Glomerular endothelial cell (primary cell): ENCODE results near the gene OR51A7. TPM values are rescaled to one million over a fixed set of nuclear protein-coding genes. Genes with fewer than 3 reads are reported as not detected.
"Not testable (repeated sequence)": the region's sequence is repeated elsewhere in the genome, so short reads cannot be mapped to it uniquely, and the experiment has no call there.

Experiments used
- DNase-seq: peaks from one replicate; pipeline ENCODE4 v3.0.0-alpha.2; 2011; ENCODE audit warnings: low read depth, low spot score; ENCODE audit errors: extremely low read depth
- total RNA-seq: library from RNA; depleted of rRNA; stranded (reverse); fragments of >200 nt; gene quantifications from 2 replicates; pipeline ENCODE4 v1.2.3, GENCODE V29; 2015

OR51A7 gene
- total RNA-seq, 1 donor from 2014 or later: not detected

- DNase-seq: no peak
These were observed 43.9 kb downstream of the OR51A7 start, which contains the start of gene OR51A4 for GRCh38 chr11:4947505-4947904. OR51A4 (minus strand) TSS chr11:4947605; CDS start chr11:4947100, 505 bp downstream.

GRCh38 chr11:4955613-4956012, 52.0 kb downstream of the OR51A7 start, which contains the start of gene OR51A2:
OR51A2 (minus strand) TSS chr11:4955713; CDS start chr11:4955713, 0 bp downstream.
- DNase-seq: not testable (repeated sequence)

GRCh38 chr11:4957396-4957795, 53.8 kb downstream of the OR51A7 start:
- no peak for DNase-seq

Other genes starting within 250 kb of the OR51A7 start
- 0.06 TPM in 1 of 2 replicates, not detected in the other for gene OR51E2, start 205.9 kb upstream of the OR51A7 start, total RNA-seq
- gene MMP26, start 199.0 kb upstream of the OR51A7 start, total RNA-seq: not detected in 2 replicates
- not detected in 2 replicates for gene OR51F1, start 133.8 kb upstream of the OR51A7 start, total RNA-seq
- not detected in 2 replicates for gene OR52R1, start 99.4 kb upstream of the OR51A7 start, total RNA-seq
- not detected in 2 replicates for gene OR51F2, start 82.5 kb upstream of the OR51A7 start, total RNA-seq
- not detected in 2 replicates for gene OR51S1, start 54.6 kb upstream of the OR51A7 start, total RNA-seq
- not detected in 2 replicates for gene OR51T1, start 21.9 kb upstream of the OR51A7 start, total RNA-seq
- gene OR51G2, start 15.6 kb downstream of the OR51A7 start, total RNA-seq: not detected in 2 replicates
- gene OR51G1, start 20.6 kb downstream of the OR51A7 start, total RNA-seq: not detected in 2 replicates
- gene OR51A4, start 43.8 kb downstream of the OR51A7 start, total RNA-seq: not detected in 2 replicates
- gene OR51A2, start 51.9 kb downstream of the OR51A7 start, total RNA-seq: not detected in 2 replicates
- not detected in 2 replicates for gene OR51L1, start 91.1 kb downstream of the OR51A7 start, total RNA-seq
- not detected in 2 replicates for gene OR52J3, start 142.7 kb downstream of the OR51A7 start, total RNA-seq
- gene OR52E2, start 155.8 kb downstream of the OR51A7 start, total RNA-seq: not detected in 2 replicates
- gene OR52E1, start 165.8 kb downstream of the OR51A7 start, total RNA-seq: not detected in 2 replicates
- gene OR52A5, start 234.6 kb downstream of the OR51A7 start, total RNA-seq: not detected in 2 replicates